NCI-H226 (cell line): ENCODE results near the gene UBE2J2.

Source experiments
- DNase-seq: peaks from one replicate; pipeline ENCODE4 v3.0.0-alpha.2; 2015

Gene UBE2J2

GRCh38 chr1:1295154-1295923, 21.7 kb upstream of the UBE2J2 start:
- no peak for DNase-seq

DNA sequence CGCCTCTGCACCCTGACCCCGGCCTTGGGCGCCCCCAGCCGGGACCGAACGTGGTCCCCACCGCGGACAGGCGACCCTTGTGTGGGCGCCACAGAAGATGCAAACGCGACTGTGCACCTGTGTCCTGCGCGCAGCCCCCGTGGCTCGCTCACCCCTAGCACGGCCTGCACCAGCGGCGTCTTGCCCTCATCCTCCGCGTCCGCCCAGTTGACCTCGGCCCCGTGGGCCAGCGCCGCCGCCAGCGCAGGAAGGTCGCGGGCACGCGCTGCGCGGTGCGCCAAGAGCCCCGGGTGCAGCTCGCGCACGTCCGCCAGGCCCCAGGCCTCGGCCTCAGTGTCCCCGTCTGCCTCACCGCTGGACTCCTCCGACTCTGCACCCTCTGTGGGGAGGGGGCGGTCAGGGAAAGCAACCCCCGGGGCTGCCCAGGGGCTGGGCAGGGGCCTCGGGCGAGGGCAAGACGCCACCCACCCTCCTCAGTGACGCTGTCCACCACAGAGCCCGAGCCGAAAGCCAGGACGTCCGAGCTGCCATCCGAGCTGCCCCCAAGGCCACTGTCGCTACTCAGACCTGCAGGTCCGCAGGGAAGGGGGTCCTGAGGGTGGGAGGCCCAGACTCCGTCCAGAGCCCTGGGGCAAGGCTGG, 20.7 kb upstream of the UBE2J2 start:
- no peak for DNase-seq

DNA sequence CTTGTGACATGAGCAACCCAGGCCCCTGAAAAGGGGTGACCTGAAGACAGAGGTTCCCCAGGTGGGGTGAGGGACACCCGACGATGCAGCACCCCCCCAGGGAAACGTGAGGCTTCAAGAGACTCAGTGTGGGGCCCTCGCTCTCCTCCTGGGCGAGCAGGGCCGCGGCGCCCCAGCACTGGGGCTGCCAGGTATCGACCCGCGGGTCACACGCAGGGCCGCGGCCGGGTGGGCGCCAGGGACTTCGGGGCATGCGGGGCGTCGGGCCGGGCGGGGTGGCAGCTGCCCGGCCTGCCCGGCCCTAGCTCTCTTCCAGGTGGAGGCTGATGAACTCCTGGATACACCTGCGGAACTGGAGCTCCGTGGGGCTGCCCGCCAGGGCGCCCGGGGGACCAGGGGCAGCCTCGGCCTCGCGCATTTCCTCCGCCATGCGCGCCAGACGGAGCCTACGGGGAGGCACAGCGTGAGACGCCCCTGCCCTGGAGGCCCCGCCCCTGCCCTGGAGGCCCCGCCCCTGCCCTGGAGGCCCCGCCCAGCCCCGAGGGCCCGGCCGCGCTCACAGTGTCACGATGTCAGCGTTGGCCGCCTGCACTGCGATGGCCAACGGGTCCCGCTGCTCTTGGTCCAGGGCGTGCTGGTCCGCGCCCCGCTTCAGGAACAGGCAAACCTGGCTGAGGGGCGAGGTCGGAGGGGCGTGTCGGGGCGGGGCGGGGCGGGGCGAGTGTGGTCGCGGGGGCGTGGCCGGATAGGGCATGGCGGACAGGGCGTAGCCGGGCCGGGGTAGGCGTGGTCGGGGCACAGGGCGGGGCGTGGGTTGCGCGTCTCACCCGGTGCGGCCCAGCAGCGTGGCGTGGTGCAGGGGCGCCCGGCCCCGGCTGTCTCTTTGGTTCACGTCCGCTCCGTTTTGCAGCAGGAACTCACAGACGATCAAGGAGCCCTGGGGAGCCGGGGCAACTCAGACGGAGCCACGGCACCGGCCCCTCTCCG, 19.9 kb upstream of the UBE2J2 start:
- no peak for DNase-seq

DNA sequence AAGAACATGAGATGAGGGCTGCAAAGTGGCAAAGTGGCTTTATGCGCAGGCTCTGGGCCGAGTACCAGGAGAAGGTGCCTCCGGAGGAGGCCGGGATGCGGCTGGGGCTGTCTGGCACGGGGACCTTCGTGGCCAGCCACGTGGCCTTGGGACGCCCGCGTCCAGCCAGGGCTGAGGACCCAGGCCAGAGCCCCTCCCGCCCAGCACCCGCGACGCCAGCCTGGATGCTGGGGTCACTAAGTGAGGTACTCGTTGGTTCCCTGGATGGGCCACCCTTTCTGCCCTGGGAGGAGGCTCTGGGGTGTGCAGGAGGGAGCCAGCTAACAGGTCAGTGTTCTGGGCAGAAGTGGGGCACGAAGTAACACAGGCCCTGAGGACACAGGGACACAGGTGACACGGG, 19.2 kb upstream of the UBE2J2 start:
- no peak for DNase-seq

DNA sequence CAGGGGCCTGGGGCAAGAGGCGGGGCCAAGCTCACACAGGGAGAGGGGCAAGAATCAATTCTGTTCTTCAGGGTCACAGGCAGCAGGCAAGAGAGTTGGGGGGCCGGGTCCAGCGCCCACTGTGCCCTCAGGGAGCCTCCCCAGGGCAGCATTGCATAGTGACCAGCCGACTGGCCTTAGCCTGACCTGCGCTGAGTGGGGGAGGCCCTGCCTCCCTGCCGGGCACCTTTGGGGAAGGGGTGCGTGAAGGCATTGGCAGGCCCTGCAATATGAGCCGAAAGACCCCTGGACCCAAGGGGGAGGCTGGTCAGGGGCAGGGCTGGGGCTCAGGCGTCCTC, 18.8 kb upstream of the UBE2J2 start:
- no peak for DNase-seq

- peak; percentile 57 for DNase-seq
Measured at GRCh38 chr1:1291548-1292441, 18.1 kb upstream of the UBE2J2 start.

DNA sequence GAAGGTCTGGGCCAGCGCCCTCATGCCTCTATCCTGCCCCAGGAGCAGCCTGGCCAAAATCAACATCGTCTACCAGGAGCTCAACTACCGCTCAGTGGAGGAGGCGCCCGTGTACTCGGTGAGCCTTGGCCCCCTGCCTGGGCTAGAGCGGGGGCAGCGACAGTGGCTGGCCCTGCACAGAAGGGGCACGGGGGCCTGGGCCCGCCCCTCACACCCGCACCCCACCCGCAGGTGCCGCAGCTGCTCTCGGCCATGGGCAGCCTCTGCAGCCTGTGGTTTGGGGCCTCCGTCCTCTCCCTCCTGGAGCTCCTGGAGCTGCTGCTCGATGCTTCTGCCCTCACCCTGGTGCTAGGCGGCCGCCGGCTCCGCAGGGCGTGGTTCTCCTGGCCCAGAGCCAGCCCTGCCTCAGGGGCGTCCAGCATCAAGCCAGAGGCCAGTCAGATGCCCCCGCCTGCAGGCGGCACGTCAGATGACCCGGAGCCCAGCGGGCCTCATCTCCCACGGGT, 17.4 kb upstream of the UBE2J2 start:
- DNase-seq: peak; percentile 63

- DNase-seq: peak; percentile 26
Measured at GRCh38 chr1:1290238-1290731, 16.6 kb upstream of the UBE2J2 start.

DNA sequence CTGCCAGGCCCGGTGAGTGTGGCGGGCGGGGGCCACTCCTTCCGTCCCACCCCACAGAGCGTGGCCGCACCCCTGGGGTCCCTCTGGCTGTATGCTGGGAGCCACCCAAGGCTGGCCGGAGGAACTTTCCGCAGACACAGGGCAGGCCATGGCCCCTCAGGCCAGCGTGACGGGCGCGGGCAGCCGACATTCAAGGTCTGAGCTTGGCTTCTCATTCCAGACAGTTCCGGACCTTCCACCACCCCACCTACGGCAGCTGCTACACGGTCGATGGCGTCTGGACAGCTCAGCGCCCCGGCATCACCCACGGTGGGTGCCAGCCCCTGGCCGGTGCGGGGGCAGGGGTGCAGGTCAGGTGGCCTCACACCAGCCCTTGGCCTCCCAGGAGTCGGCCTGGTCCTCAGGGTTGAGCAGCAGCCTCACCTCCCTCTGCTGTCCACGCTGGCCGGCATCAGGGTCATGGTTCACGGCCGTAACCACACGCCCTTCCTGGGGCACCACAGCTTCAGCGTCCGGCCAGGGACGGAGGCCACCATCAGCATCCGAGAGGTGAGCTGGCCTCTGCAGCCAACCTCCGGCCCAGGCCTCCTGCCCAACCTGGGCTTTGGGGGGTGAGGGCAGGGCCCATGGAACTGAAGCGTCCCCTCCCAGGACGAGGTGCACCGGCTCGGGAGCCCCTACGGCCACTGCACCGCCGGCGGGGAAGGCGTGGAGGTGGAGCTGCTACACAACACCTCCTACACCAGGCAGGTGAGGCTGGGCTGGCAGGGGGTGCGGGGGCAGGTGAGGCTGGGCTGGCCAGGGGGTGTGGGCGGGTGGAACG, 13.8 kb upstream of the UBE2J2 start:
- DNase-seq: no peak

DNA sequence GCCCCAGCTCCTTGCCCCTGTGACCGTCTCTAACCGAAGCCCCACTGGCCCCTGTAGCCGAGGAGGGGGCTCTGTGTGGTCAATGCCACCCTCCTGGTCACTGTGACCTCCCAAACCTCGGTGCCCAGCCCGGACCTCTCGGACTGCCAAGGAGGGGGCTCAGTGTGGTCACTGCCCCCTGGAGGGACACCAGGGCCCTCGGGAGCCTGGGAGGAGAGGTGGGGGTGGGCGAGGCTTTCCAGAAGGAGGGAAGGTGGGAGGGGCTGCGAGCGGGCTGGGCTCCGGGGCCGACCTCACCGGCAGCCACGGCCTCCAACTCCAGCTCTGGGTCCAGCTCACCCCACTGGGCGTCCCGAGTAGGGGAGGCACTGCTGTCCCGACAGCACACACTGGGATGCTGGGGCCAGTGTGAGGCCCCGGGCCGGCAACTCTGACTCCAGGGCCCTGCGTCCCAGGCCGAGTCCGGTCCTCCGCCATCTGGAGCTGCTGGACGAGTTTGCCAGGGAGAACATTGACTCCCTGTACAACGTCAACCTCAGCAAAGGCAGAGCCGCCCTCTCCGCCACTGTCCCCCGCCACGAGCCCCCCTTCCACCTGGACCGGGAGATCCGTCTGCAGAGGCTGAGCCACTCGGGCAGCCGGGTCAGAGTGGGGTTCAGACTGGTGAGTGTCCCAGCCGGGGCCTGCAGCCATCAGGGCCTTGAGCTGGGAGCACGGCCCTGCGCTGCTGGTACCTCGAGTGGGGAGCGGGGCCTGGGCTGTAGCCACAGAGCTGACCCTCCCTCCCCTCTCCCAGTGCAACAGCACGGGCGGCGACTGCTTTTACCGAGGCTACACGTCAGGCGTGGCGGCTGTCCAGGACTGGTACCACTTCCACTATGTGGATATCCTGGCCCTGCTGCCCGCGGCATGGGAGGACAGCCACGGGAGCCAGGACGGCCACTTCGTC, 12.9 kb upstream of the UBE2J2 start:
- DNase-seq: no peak

DNA sequence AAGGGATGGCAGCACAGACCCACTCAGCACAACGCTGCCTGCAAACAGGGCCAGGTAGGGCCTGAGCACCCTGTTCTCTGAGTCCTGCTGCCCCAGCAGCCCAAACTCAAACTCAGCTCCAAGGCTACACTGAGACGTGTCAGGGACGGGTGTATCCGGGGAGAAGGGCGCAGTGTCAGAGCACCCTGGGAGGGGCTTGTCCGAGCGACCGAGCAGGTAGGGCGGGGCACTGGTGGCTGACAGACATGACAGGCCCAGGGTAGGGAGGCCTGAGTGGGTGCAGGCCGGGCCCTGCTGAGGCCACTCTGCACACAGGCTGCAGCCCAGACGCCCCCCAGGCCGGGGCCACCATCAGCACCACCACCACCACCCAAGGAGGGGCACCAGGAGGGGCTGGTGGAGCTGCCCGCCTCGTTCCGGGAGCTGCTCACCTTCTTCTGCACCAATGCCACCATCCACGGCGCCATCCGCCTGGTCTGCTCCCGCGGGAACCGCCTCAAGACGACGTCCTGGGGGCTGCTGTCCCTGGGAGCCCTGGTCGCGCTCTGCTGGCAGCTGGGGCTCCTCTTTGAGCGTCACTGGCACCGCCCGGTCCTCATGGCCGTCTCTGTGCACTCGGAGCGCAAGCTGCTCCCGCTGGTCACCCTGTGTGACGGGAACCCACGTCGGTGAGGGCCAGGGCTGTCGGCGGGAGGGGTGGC, 12.1 kb upstream of the UBE2J2 start:
- DNase-seq: no peak

DNA sequence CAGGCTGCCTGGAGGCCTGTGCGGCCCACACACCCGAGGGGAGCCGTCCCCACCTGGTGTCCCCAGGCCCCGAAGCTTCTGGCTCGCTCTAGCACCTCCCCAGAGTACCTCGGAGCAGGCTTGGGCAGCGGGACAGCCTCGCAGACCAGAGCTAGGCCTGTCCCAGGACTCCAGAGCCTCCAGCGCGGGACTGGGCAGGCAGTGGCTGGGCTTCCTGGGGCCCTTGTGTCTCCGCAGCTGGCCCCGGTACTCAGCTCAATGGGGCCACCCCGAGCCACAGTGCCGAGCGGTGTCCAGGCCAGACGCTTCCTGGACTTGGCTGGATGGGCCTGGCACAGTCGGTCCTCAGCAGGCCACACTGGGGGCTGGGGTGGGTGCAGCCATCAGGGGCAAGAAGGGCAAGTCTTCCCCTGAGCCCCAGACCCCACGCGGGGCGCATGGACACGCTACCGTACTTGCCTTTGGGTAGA, 11.5 kb upstream of the UBE2J2 start:
- no peak for DNase-seq

DNA sequence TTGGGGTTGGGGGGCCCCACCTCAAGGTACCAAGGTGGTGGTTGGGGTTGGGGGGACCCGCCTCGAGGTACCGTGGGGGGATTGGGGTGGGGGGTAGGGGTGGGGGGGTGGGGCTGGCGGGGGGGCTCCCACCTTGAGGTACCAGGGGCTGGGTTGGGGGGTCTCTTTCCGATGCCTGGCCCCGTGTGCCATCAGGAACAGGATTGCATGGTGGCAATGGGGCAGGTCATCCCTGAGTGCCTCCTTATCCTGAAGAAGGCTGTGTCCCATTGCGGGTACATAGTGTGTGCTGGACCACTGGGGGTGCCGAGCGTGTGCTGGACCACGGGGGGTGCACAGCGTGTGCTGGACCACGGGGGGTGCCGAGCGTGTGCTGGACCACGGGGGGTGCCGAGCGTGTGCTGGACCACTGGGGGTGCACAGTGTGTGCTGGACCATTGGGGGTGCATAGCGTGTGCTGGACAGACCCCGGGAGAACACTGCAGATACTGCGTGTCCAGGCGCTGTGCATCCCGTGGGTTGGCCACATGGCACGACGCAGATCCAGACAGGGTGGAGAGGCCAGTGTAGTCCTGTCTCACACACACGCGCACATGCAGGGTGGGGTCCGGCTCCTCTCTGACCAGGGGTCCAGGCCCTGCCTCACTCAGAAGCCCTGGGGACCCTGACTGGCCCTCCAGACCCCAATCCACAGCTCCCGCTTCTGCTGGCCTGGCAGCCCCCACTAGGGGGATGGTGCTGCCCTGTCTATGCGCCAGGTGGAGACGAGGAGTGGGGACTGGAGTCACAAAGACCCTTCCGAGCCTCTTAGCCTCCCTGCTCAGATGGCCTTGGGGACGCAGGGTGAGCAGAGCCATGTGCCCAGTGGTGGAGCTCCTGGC, 10.8 kb upstream of the UBE2J2 start:
- no peak for DNase-seq

DNA sequence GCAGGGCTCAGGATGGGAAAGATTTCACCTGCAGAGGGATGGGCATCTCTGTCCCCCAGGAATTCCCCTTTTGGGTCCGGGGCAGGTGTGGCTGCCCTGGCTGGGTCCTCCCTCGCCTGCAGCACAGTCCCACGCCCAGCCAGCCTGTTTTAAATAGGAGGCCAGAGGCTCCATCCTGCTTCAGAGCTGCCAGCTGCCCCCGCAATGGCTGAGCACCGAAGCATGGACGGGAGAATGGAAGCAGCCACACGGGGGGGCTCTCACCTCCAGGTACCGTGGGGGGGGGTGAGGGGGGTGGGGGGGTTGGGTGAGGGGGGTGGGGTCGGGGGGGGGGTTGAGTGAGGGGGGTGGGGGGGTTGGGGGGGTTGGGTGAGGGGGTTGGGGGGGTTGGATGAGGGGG, 10.2 kb upstream of the UBE2J2 start:
- no peak for DNase-seq

- DNase-seq: no peak
Measured at GRCh38 chr1:1282998-1283397, 9.3 kb upstream of the UBE2J2 start.

- no peak for DNase-seq
Measured at GRCh38 chr1:1281533-1282321, 8.1 kb upstream of the UBE2J2 start.

DNA sequence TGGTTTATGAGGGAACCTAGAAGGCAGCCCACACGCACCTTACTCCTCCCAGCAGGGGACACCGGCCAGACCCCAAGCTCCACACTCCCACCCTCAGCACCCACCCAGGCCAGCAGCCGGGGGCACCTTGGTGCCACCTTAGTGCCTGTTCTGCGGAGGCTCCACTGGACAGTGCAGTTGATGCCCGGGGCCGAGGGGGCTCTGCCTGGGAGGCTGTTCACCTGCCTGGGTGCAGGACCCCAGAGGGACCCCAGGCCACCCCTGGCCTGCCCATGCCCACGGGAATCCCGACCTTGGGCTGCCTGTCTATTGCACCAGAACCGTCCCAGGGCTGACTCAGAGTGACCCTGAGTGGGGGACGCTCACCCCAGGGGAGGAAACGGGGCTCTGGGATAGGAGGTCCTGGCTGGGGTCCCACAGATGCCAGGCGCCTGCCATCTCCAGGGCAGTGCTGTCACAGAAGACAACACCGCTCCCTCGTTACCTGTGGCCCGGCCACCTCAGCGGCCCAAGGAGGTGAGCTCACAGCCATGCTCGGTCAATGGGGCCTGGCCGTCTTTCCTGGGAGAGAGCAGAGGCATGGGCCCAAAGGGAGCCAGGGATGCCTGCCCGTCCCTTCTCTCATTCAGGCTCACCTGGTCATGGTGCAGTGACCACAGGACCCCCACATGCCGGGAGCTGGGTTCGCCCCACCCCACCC, 7.3 kb upstream of the UBE2J2 start:
- no peak for DNase-seq
